OCI-LY1 (cell line): ENCODE data around the gene TMEM100.

Experiments used
- H2AFZ ChIP-seq: fragments of 200-600 bp; sonication (generic), shearing (Covaris generic); 2 replicates; pipeline ENCODE4 v1.6.0; 2014; ENCODE audit warnings: antibody characterized with exemption, mild to moderate bottlenecking, low read length
- H3F3A ChIP-seq: fragments of 200-600 bp; sonication (generic), shearing (Covaris generic); 2 replicates; pipeline ENCODE4 v1.6.0; 2014; ENCODE audit warnings: mild to moderate bottlenecking, antibody characterized with exemption, low read length, moderate library complexity; ENCODE audit not compliant: insufficient read depth
- H3K27ac ChIP-seq: fragments of 200-600 bp; sonication (generic); 2 replicates; pipeline ENCODE4 v1.5.1; 2014; ENCODE audit warnings: low read length, mixed run types, mild to moderate bottlenecking, low read depth; ENCODE audit not compliant: poor library complexity, severe bottlenecking
- H3K27me3 ChIP-seq: fragments of 200-600 bp; sonication (generic); 2 replicates; pipeline ENCODE4 v1.6.0; 2014; ENCODE audit warnings: antibody characterized with exemption, mild to moderate bottlenecking, low read length, moderate library complexity; ENCODE audit not compliant: insufficient read depth
- H3K36me3 ChIP-seq: fragments of 200-600 bp; sonication (generic); 2 replicates; pipeline ENCODE4 v1.6.1; 2014; ENCODE audit warnings: mild to moderate bottlenecking, antibody characterized with exemption, low read length, moderate library complexity, mixed read lengths; ENCODE audit not compliant: insufficient read depth
- H3K4me1 ChIP-seq: fragments of 200-600 bp; sonication (generic); 2 replicates; pipeline ENCODE4 v1.5.1; 2014; ENCODE audit warnings: mild to moderate bottlenecking, low read length, moderate library complexity; ENCODE audit not compliant: insufficient read depth, severe bottlenecking
- H3K4me2 ChIP-seq: fragments of 200-600 bp; sonication (generic), shearing (Covaris generic); 2 replicates; pipeline ENCODE4 v1.6.1; 2014; ENCODE audit warnings: low read length
- H3K4me3 ChIP-seq: fragments of 200-600 bp; sonication (generic); 2 replicates; pipeline ENCODE4 v1.5.1; 2014; ENCODE audit warnings: low read length, low read depth, mild to moderate bottlenecking, mixed read lengths; ENCODE audit not compliant: poor library complexity, severe bottlenecking
- H3K79me2 ChIP-seq: fragments of 200-600 bp; shearing (Covaris generic); 2 replicates; pipeline ENCODE4 v1.6.1; 2016; ENCODE audit warnings: mixed run types, low read length, mixed read lengths; ENCODE audit not compliant: insufficient read depth
- H3K9ac ChIP-seq: fragments of 200-600 bp; sonication (generic), shearing (Covaris generic); 2 replicates; pipeline ENCODE4 v1.6.1; 2014; ENCODE audit warnings: mild to moderate bottlenecking, low read length, mixed read lengths
- H3K9me2 ChIP-seq: fragments of 200-600 bp; sonication (generic), shearing (Covaris generic); 2 replicates; pipeline ENCODE4 v1.6.1; 2014; ENCODE audit warnings: low read depth, mild to moderate bottlenecking, low read length, mixed read lengths
- H3K9me3 ChIP-seq: fragments of 200-600 bp; shearing (Covaris generic); 2 replicates; pipeline ENCODE4 v1.6.1; 2014; ENCODE audit warnings: low read length, mixed read lengths
- H4K20me1 ChIP-seq: fragments of 200-600 bp; sonication (generic), shearing (Covaris generic); 2 replicates; pipeline ENCODE4 v1.6.0; 2016; ENCODE audit warnings: mild to moderate bottlenecking, low read length; ENCODE audit not compliant: insufficient read depth
- EZH2 ChIP-seq: fragments of 200-600 bp; sonication (generic), shearing (Covaris generic); IDR thresholded peaks from 2 replicates; pipeline ENCODE4 v1.8.0; 2017; ENCODE audit warnings: borderline replicate concordance, mixed run types, mild to moderate bottlenecking, antibody characterized with exemption, low read length, moderate library complexity, mixed read lengths
- TF ChIP-seq, protein P1 (sequence below): fragments of 200-600 bp; sonication (generic), shearing (Covaris generic); IDR thresholded peaks from 2 replicates; pipeline ENCODE4 v1.5.1; 2017; ENCODE audit warnings: mild to moderate bottlenecking, antibody characterized with exemption, low read length, moderate library complexity, mixed read lengths

Gene TMEM100

DNA sequence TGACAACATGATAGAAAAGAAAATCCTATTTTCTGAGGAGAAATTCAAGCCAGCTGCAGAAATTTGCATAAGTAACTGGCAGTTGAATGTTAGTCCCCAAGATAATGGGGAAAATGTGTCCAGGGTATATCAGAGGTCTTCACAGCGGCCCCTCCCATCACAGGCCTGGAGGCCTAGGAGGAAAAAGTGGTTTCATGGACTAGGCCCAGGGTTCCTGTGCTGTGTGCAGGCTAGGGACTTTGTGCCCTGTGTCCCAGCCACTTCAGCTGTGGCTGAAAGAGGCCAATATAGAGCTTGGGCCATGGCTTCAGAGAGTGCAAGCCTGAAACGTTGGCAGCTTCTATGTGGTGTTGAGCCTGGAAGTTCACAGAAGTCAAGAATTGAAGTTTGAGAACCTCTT lies 35.6 kb downstream of the TMEM100 start:
- Histone ChIP-seq H3K9me2 (no peaks in the 10 kb centered on the region), H3K4me1 (no peaks in the 10 kb centered on the region), H3K36me3 (no peaks in the 10 kb centered on the region), H3K4me2 (no peak overlapping the region), H2AFZ (no peak overlapping the region), H4K20me1 (no peaks in the 10 kb centered on the region), H3K9ac (no peak overlapping the region), H3K27me3 (no peaks in the 10 kb centered on the region), H3K27ac (no peak overlapping the region), H3F3A (no peaks in the 10 kb centered on the region), H3K9me3 (no peaks in the 10 kb centered on the region), H3K4me3 (no peak overlapping the region), H3K79me2 (no peaks in the 10 kb centered on the region)
- TF ChIP-seq EZH2 = no peak
- TF ChIP-seq, protein P1, sequence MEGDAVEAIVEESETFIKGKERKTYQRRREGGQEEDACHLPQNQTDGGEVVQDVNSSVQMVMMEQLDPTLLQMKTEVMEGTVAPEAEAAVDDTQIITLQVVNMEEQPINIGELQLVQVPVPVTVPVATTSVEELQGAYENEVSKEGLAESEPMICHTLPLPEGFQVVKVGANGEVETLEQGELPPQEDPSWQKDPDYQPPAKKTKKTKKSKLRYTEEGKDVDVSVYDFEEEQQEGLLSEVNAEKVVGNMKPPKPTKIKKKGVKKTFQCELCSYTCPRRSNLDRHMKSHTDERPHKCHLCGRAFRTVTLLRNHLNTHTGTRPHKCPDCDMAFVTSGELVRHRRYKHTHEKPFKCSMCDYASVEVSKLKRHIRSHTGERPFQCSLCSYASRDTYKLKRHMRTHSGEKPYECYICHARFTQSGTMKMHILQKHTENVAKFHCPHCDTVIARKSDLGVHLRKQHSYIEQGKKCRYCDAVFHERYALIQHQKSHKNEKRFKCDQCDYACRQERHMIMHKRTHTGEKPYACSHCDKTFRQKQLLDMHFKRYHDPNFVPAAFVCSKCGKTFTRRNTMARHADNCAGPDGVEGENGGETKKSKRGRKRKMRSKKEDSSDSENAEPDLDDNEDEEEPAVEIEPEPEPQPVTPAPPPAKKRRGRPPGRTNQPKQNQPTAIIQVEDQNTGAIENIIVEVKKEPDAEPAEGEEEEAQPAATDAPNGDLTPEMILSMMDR = no peak

DNA sequence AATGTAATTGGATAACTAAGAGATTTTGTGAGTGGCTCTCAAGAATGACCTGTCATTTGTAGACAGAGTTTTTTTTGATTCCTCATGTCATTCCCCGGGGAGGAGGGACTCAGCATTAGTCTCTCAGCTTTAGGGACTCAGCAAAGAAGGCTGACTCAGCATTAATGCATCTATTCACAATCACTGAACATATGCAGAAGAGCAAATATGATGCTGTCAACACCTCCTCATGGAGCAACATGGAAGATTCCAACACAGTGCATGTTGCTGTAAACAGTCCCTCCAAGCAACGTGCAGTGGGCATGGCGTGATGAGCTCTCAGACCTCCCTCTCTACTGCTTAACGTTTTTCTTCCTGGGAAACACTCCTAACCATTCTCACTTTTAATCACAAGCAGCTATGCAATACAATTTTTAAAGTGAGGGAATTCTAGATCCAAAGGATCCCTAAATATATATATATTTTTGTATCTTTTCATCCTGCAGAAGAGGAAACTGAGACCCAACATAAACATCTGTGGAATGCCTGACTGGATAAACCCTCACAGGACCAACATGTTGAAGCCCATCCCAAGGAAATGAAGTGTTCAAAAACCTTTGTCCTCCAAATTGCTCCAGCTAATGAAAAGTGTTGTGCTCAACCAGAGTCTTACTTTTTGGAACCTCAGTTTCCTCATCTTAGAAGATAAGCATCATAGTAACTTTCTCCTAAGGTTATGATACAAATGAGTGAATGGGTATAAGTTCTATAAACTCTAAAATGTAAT lies 38.9 kb downstream of the TMEM100 start:
- H4K20me1 ChIP-seq = no peaks in the 10 kb centered on the region
- H3K36me3 ChIP-seq = no peaks in the 10 kb centered on the region
- no peaks in the 10 kb centered on the region for H3K4me1 ChIP-seq
- H3K4me3 ChIP-seq = no peak overlapping the region
- no peaks in the 10 kb centered on the region for H3F3A ChIP-seq
- no peak overlapping the region for H3K9ac ChIP-seq
- no peak overlapping the region for H3K4me2 ChIP-seq
- H3K9me3 ChIP-seq = no peaks in the 10 kb centered on the region
- H3K27me3 ChIP-seq = no peaks in the 10 kb centered on the region
- H3K27ac ChIP-seq = no peak overlapping the region
- H2AFZ ChIP-seq = no peak overlapping the region
- TF ChIP-seq, protein P1 = no peak
- no peak for TF ChIP-seq EZH2
- no peaks in the 10 kb centered on the region for H3K79me2 ChIP-seq
- no peaks in the 10 kb centered on the region for H3K9me2 ChIP-seq

- Histone ChIP-seq H3F3A (no peaks in the 10 kb centered on the region), H3K4me2 (no peak overlapping the region), H3K27ac (no peak overlapping the region), H2AFZ (no peak overlapping the region), H4K20me1 (no peaks in the 10 kb centered on the region), H3K27me3 (no peaks in the 10 kb centered on the region), H3K9ac (no peak overlapping the region), H3K4me3 (no peak overlapping the region), H3K9me3 (no peaks in the 10 kb centered on the region), H3K36me3 (no peaks in the 10 kb centered on the region), H3K9me2 (no peaks in the 10 kb centered on the region), H3K4me1 (no peaks in the 10 kb centered on the region), H3K79me2 (no peaks in the 10 kb centered on the region)
- TF ChIP-seq, protein P1 = no peak
- TF ChIP-seq EZH2 = no peak
Observed at GRCh38 chr17:55681342-55681700, 41.3 kb downstream of the TMEM100 start.
